SH-SY5Y (cell line): Measurements from ENCODE around the gene NYAP1.

ENCODE experiments used
- GATA2 ChIP-seq: IDR thresholded peaks from 2 replicates; pipeline ENCODE4 v1.6.1; 2011; ENCODE audit warnings: mild to moderate bottlenecking, low read depth, low read length
- GATA3 ChIP-seq: IDR thresholded peaks from 2 replicates; pipeline ENCODE4 v1.6.1; 2011; ENCODE audit warnings: low read depth, mild to moderate bottlenecking, low read length, moderate library complexity

DNA sequence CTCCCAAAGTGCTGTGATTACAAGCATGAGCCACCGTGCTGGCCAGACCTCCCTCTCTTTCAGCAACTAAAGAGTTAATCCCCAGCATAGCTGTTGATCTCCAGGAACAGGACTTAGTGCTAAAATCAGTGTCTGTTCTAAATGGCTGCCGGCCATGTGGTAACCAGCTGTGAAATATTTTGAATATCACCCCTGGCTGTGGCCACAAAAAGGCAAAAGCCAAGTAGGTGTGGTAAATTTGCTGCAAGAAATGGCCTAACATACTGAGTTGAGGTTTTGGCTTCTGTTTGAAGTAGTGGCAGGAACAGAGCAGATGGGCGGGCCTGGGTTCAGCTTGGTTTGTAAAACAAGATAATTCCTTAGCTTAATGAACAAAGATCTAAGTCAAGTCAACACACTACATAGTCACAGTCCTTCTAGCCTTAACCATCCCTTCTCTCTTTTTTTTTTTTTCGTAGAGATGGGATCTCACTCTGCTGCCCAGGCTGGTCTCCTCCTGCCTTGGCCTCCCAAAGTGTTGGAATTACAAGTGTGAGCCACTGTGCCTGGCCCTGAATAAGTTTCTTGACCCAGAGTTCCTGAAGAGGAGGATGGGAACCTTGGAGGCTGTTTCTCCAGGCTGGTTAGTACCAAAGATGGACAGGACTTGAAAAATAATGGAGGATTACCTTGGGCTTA, 32.5 kb downstream of the NYAP1 start:
- TF ChIP-seq GATA2 = no peak
- TF ChIP-seq GATA3 = no peak
